Vagina (tissue), 2 donors: ENCODE data around the gene CASZ1.

Experiments used
- POLR2A ChIP-seq, 2 donors: fragments of 450-650 bp; IDR thresholded peaks; one replicate each; pipeline ENCODE4 v1.6.1; 2017; ENCODE audit warnings: antibody characterized with exemption in 2 of 2, mild to moderate bottlenecking in 2 of 2, moderate library complexity in 2 of 2
- TF ChIP-seq, protein P1 (sequence below), 3 experiments: fragments of 450-650 bp in 2 of 3; fragments of 200-600 bp in 1 of 3; sonication (generic) in 1 of 3; IDR thresholded peaks; one replicate each; pipeline ENCODE4 v1.5.1; 2017 to 2019; ENCODE audit warnings: antibody characterized with exemption in 3 of 3, mild to moderate bottlenecking in 2 of 3, moderate library complexity in 2 of 3

GRCh38 chr1:10716840-10717239 lies 79.6 kb downstream of the CASZ1 start:
- TF ChIP-seq POLR2A (IDR thresholded peaks at IDR 0.05): no peak
- TF ChIP-seq, protein P1, sequence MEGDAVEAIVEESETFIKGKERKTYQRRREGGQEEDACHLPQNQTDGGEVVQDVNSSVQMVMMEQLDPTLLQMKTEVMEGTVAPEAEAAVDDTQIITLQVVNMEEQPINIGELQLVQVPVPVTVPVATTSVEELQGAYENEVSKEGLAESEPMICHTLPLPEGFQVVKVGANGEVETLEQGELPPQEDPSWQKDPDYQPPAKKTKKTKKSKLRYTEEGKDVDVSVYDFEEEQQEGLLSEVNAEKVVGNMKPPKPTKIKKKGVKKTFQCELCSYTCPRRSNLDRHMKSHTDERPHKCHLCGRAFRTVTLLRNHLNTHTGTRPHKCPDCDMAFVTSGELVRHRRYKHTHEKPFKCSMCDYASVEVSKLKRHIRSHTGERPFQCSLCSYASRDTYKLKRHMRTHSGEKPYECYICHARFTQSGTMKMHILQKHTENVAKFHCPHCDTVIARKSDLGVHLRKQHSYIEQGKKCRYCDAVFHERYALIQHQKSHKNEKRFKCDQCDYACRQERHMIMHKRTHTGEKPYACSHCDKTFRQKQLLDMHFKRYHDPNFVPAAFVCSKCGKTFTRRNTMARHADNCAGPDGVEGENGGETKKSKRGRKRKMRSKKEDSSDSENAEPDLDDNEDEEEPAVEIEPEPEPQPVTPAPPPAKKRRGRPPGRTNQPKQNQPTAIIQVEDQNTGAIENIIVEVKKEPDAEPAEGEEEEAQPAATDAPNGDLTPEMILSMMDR (IDR thresholded peaks at IDR 0.05): no peak
